Stimulated activated naive CD8-positive, alpha-beta T cell treated with anti-CD3 and anti-CD28 coated beads, Interleukin-15, Interleukin-2, amounts not matched to agents 100 ng/mL and 50 ng/mL, for 24 hours (primary cell): ENCODE measurements around the gene HERPUD1.
"Not testable (repeated sequence)": the region's sequence is repeated elsewhere in the genome, so short reads cannot be mapped to it uniquely, and the experiment has no call there.

Source experiments
- H3K27ac Mint-ChIP-seq: one replicate; pipeline ENCODE4 v1.8.0; 2021; ENCODE audit warnings: mild to moderate bottlenecking, mixed read lengths
- H3K27me3 Mint-ChIP-seq: one replicate; pipeline ENCODE4 v1.8.0; 2021; ENCODE audit warnings: mixed read lengths
- H3K36me3 Mint-ChIP-seq: one replicate; pipeline ENCODE4 v1.8.0; 2021; ENCODE audit warnings: low read depth, mixed read lengths
- H3K4me1 Mint-ChIP-seq: one replicate; pipeline ENCODE4 v1.8.0; 2021; ENCODE audit warnings: low read depth, mixed read lengths
- H3K4me3 Mint-ChIP-seq: one replicate; pipeline ENCODE4 v1.8.0; 2021; ENCODE audit warnings: mild to moderate bottlenecking, mixed read lengths
- H3K9me3 Mint-ChIP-seq: one replicate; pipeline ENCODE4 v1.8.0; 2021; ENCODE audit warnings: mixed read lengths

HERPUD1 gene, protein sequence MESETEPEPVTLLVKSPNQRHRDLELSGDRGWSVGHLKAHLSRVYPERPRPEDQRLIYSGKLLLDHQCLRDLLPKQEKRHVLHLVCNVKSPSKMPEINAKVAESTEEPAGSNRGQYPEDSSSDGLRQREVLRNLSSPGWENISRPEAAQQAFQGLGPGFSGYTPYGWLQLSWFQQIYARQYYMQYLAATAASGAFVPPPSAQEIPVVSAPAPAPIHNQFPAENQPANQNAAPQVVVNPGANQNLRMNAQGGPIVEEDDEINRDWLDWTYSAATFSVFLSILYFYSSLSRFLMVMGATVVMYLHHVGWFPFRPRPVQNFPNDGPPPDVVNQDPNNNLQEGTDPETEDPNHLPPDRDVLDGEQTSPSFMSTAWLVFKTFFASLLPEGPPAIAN

DNA sequence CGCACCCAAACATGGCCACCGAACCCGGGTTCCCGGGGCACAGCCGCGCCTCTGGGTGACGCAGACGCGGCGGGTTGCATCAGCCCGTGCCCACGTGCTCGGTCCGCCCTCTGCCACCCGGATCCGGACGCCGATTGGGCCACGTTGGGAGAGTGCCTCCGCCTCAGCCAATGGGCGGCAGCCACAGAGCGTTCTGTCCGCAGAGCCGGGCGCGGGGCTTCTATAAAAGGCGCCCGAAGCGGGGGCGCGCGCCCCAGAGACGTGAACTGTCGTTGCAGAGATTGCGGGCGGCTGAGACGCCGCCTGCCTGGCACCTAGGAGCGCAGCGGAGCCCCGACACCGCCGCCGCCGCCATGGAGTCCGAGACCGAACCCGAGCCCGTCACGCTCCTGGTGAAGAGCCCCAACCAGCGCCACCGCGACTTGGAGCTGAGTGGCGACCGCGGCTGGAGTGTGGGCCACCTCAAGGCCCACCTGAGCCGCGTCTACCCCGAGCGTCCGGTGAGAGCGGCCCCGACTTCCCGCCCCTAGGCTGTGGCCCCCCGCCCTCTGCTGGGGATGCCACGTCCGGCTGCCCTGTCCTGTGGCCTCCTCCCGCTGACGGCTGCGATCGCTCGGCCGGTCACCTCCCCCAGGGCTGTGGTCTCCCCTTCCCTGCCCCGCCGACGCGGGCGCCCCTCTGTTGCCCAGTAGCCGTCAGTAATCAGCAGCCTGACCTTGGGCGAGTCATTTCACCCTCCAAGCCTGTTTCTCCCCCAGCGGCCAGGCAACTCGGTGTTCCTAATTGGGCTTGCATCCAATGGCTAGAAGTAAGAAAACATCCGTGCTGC is at the start of gene HERPUD1:
Gene HERPUD1, plus strand, starts transcription at position 251 of the 829 bp plus-strand sequence. Its CDS starts 103 bp downstream, at position 354.
- H3K36me3 Mint-ChIP-seq: peaks cover 47% of the 10 kb centered on the region
- H3K27ac Mint-ChIP-seq: peak within 1 kb of the TSS; percentile 98
- H3K27me3 Mint-ChIP-seq: no peaks in the 10 kb centered on the region
- H3K9me3 Mint-ChIP-seq: no peaks in the 10 kb centered on the region
- peaks cover 45% of the 10 kb centered on the region for H3K4me1 Mint-ChIP-seq
- H3K4me3 Mint-ChIP-seq: peak within 1 kb of the TSS; percentile 99

DNA sequence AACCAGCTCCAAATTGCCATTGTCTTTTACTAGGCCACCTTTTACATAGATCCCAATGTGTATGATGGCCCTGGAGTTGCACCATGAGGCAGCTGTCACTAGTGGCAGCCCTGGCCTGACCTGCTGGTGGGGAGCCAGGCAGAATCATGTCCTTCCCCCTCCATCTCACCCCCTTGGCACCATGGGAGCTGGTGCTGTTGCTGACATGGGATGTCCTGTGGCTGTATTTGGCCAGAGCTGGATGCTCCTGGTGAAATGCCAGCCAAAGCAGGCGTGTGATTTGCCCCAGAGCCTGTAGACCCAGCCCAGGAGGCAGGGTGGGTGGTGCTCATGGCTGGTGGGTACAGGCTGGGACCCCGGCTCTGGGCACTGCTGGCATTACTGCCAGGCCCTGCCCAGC is 48.4 kb upstream of the HERPUD1 start:
- Mint-ChIP-seq H3K9me3 (no peaks in the 10 kb centered on the region), H3K4me1 (no peaks in the 10 kb centered on the region), H3K27me3 (no peaks in the 10 kb centered on the region), H3K36me3 (no peaks in the 10 kb centered on the region), H3K4me3 (no peak overlapping the region), H3K27ac (no peak overlapping the region)

DNA sequence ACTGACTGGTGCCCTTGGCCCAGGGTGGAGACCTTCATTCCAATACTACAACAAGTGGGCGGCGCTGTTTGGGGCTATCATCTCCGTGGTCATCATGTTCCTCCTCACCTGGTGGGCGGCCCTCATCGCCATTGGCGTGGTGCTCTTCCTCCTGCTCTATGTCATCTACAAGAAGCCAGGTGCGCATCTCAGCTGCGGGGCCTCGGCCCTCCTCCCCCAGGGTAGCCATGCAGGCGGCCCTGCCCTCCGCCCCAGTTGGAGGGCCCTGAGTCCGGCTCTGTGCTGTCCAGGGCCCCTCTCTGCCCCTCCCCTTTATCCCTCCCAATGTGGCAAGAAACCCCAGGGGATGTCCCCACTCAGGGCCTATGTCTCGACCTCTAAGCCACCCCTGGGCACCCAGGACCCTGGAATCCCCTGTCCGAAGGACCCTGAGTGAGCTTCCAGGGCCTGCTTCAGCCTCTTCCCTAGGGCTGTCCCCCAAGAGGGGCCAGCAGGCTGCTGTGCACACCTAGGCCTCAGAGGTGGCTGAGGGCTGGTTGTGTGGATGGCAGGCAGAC is 47.8 kb upstream of the HERPUD1 start:
- Mint-ChIP-seq H3K27ac (no peak overlapping the region), H3K36me3 (no peaks in the 10 kb centered on the region), H3K4me1 (no peaks in the 10 kb centered on the region), H3K9me3 (no peaks in the 10 kb centered on the region), H3K4me3 (no peak overlapping the region), H3K27me3 (no peaks in the 10 kb centered on the region)

DNA sequence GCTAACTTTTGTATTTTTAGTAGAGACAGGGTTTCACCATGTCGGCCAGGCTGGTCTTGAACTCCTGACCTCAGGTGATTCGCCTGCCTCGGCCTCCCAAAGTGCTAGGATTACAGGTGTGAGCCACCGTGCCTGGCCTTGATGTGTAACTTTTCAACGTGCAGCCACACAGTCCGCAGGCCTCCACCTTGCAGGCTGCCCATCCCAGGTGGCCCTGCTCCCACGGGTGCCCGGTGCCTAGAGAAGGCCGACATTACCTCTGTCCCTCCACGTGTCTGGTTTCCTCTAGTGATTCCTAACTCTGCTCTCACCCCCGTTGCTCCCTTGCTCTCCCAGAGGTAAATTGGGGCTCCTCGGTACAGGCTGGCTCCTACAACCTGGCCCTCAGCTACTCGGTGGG is 47.0 kb upstream of the HERPUD1 start:
- H3K27ac Mint-ChIP-seq: peak overlapping the region; percentile 50
- not testable (repeated sequence) for H3K4me3 Mint-ChIP-seq, H3K36me3 Mint-ChIP-seq, H3K9me3 Mint-ChIP-seq, H3K27me3 Mint-ChIP-seq, H3K4me1 Mint-ChIP-seq

GRCh38 chr16:56885446-56886162 is 46.3 kb upstream of the HERPUD1 start:
- no peak overlapping the region for H3K4me3 Mint-ChIP-seq
- H3K27ac Mint-ChIP-seq: no peak overlapping the region

DNA sequence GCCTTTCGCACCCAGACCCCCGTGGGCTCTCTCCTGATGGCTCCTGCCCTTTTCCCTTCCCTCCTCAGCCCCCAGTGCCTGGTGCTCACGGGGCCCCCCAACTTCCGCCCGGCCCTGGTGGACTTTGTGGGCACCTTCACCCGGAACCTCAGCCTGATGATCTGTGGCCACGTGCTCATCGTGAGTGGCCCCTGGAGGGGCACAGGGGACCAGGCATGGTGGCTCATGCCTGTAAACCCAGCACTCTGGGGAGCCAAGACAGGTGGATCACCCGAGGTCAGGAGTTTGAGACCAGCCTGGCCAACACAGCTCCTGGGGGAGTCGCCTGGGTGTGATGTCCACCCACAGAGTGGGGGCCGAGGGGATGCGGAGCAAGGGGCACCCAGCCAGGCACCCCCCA is 45.6 kb upstream of the HERPUD1 start:
- no peak overlapping the region for H3K4me3 Mint-ChIP-seq
- H3K36me3 Mint-ChIP-seq: no peaks in the 10 kb centered on the region
- H3K27ac Mint-ChIP-seq: no peak overlapping the region
- no peaks in the 10 kb centered on the region for H3K4me1 Mint-ChIP-seq
- no peaks in the 10 kb centered on the region for H3K9me3 Mint-ChIP-seq
- no peaks in the 10 kb centered on the region for H3K27me3 Mint-ChIP-seq

More at GRCh38 chr16:56885446-56886162, 46.3 kb upstream of the HERPUD1 start:
- H3K27me3 Mint-ChIP-seq: no peaks in the 10 kb centered on the region
- H3K4me1 Mint-ChIP-seq: no peaks in the 10 kb centered on the region
- H3K36me3 Mint-ChIP-seq: no peaks in the 10 kb centered on the region
- H3K9me3 Mint-ChIP-seq: no peaks in the 10 kb centered on the region

DNA sequence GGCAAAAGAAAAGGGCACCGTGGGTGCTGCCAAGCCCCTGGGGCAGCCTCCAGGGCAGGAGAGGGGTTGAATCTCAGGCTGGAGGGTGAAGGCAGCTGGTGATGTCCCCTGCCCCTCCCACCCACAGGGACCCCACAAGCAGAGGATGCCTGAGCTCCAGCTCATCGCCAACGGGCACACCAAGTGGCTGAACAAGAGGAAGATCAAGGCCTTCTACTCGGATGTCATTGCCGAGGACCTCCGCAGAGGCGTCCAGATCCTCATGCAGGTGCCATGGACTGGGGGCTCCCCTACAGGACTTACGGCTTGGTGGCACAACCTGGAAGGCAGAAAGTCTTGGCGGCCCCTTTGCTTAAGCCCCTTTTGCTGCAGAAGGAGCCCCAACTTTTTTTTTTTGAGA is 45.1 kb upstream of the HERPUD1 start:
- no peaks in the 10 kb centered on the region for H3K36me3 Mint-ChIP-seq
- H3K9me3 Mint-ChIP-seq: no peaks in the 10 kb centered on the region

GRCh38 chr16:56888806-56889205 is 43.1 kb upstream of the HERPUD1 start:
- no peak overlapping the region for H3K27ac Mint-ChIP-seq
- no peaks in the 10 kb centered on the region for H3K27me3 Mint-ChIP-seq
- no peaks in the 10 kb centered on the region for H3K9me3 Mint-ChIP-seq
- no peaks in the 10 kb centered on the region for H3K4me1 Mint-ChIP-seq
- no peak overlapping the region for H3K4me3 Mint-ChIP-seq
- no peaks in the 10 kb centered on the region for H3K36me3 Mint-ChIP-seq

More for the DNA sequence above, 45.1 kb upstream of the HERPUD1 start:
- H3K27ac Mint-ChIP-seq: no peak overlapping the region
- H3K4me1 Mint-ChIP-seq: no peaks in the 10 kb centered on the region
- no peaks in the 10 kb centered on the region for H3K27me3 Mint-ChIP-seq
- no peak overlapping the region for H3K4me3 Mint-ChIP-seq

DNA sequence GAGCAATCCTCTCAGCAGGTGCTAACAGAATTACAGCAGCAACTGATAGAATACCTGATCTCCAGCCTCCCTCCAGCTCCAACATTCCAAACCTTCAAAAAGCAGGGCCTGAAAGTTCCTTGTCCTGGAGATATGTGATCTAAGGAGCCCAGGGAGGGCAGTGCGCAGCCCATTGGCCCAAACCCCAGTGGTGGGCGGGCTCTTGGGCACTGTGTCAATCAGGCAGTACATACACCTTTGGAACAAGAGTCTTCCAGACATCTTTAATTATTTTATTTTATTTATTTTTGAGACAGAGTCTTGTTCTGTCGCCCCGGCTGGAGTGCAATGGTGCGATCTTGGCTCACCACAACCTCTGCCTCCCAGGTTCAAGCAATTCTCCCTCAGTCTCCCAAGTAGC is 42.7 kb upstream of the HERPUD1 start:
- no peak overlapping the region for H3K27ac Mint-ChIP-seq
- no peaks in the 10 kb centered on the region for H3K36me3 Mint-ChIP-seq
- H3K4me3 Mint-ChIP-seq: no peak overlapping the region
- no peaks in the 10 kb centered on the region for H3K4me1 Mint-ChIP-seq
- no peaks in the 10 kb centered on the region for H3K9me3 Mint-ChIP-seq
- no peaks in the 10 kb centered on the region for H3K27me3 Mint-ChIP-seq

- H3K4me1 Mint-ChIP-seq: no peaks in the 10 kb centered on the region
- H3K27ac Mint-ChIP-seq: no peak overlapping the region
- H3K27me3 Mint-ChIP-seq: no peaks in the 10 kb centered on the region
- no peak overlapping the region for H3K4me3 Mint-ChIP-seq
- H3K36me3 Mint-ChIP-seq: no peaks in the 10 kb centered on the region
- H3K9me3 Mint-ChIP-seq: no peaks in the 10 kb centered on the region
Observed at GRCh38 chr16:56891685-56892084, 40.3 kb upstream of the HERPUD1 start.

GRCh38 chr16:56892705-56893104 is 39.2 kb upstream of the HERPUD1 start:
- H3K4me1 Mint-ChIP-seq: peaks cover 2% of the 10 kb centered on the region
- no peaks in the 10 kb centered on the region for H3K9me3 Mint-ChIP-seq

GRCh38 chr16:56894331-56894917 is 37.5 kb upstream of the HERPUD1 start:
- H3K36me3 Mint-ChIP-seq: no peaks in the 10 kb centered on the region
- peaks cover 15% of the 10 kb centered on the region for H3K4me1 Mint-ChIP-seq
- no peak overlapping the region for H3K4me3 Mint-ChIP-seq
- H3K27me3 Mint-ChIP-seq: no peaks in the 10 kb centered on the region
- H3K27ac Mint-ChIP-seq: peak overlapping the region; percentile 40
- H3K9me3 Mint-ChIP-seq: no peaks in the 10 kb centered on the region

More at GRCh38 chr16:56892705-56893104, 39.2 kb upstream of the HERPUD1 start:
- Mint-ChIP-seq H3K27ac (no peak overlapping the region), H3K36me3 (no peaks in the 10 kb centered on the region), H3K4me3 (no peak overlapping the region), H3K27me3 (no peaks in the 10 kb centered on the region)

- H3K27me3 Mint-ChIP-seq: peaks cover 4% of the 10 kb centered on the region
- peaks cover 24% of the 10 kb centered on the region for H3K4me1 Mint-ChIP-seq
- no peak overlapping the region for H3K27ac Mint-ChIP-seq
- H3K9me3 Mint-ChIP-seq: no peaks in the 10 kb centered on the region
- H3K4me3 Mint-ChIP-seq: no peak overlapping the region
- H3K36me3 Mint-ChIP-seq: no peaks in the 10 kb centered on the region
Observed at GRCh38 chr16:56895813-56896212, 36.1 kb upstream of the HERPUD1 start.

- H3K4me3 Mint-ChIP-seq: no peak overlapping the region
- H3K4me1 Mint-ChIP-seq: peaks cover 24% of the 10 kb centered on the region
Observed at GRCh38 chr16:56896244-56896643, 35.7 kb upstream of the HERPUD1 start.

More at GRCh38 chr16:56896244-56896643, 35.7 kb upstream of the HERPUD1 start:
- Mint-ChIP-seq H3K27ac (no peak overlapping the region), H3K27me3 (peaks cover 4% of the 10 kb centered on the region), H3K36me3 (no peaks in the 10 kb centered on the region), H3K9me3 (no peaks in the 10 kb centered on the region)
